GM19023 (cell line): ENCODE data around the gene ARHGEF16.

ENCODE experiments used
- ATAC-seq: cut with Tn5 transposase; IDR thresholded peaks from one replicate; pipeline ENCODE4 v1.9.1; 2021; ENCODE audit warnings: mild to moderate bottlenecking, moderate library complexity; ENCODE audit not compliant: unreplicated experiment

Gene ARHGEF16

DNA sequence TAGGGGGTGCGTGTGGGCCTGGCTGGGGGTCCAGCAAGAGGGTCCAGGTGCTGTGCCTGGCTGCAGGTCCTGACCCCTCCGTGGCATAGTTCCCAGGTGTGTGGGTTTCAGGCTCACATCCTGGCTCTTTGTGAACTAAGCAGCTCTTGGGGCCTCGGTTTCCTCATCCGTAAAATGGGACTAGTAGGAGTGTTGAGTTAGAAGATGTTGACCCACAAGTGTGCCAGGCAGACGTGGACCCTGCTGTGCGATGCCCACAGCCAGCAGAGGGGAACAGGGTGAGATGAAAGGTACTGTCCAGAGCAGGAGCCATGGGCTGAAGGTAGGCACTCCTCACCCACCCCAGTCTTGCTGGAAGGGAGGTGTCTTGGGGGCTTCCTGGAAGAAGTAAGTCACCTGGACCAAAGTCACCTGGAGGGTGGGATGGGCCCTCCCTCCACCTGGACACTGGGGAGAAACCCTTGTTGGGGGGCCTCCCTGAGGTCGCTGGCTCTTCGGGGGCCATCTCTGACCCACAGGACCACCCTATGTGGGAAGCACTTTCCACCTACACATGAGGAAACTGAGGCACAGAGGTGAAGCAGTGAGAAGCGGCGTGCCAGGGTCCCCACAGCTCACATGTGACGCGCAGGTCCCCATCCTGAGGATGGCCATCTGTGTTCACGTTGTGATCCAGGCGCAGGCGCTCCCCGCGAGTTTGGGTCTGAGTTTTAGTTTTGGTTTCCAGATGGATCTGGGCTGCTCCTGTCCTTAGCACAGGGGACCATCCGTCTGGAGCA lies 1.4 kb downstream of the ARHGEF16 start:
- no peak for ATAC-seq

DNA sequence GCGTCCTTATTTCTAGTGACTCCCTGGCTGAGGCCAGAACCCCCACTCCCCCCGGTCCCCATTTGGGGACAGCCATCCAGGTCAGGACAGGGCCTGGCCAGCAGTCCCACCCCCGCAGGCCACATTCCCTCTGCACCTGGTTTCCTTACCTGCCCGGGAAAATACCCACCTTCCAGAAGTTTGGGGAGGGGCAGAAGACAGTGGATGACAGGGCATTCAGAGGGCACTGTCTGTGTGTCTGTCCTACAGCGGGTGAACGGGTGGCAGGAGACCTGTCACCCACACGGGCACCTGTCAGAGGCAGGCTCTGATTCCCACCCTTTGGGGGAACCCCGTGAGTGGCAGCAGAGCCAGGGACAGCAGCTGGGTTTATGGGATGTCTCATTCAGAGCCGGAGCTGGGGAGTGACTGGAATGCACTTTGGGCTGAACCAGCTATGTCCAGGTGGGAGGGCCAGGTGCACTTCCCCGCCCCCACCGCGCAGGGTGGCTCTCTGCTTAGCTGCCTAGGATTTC lies 2.0 kb downstream of the ARHGEF16 start:
- no peak for ATAC-seq

DNA sequence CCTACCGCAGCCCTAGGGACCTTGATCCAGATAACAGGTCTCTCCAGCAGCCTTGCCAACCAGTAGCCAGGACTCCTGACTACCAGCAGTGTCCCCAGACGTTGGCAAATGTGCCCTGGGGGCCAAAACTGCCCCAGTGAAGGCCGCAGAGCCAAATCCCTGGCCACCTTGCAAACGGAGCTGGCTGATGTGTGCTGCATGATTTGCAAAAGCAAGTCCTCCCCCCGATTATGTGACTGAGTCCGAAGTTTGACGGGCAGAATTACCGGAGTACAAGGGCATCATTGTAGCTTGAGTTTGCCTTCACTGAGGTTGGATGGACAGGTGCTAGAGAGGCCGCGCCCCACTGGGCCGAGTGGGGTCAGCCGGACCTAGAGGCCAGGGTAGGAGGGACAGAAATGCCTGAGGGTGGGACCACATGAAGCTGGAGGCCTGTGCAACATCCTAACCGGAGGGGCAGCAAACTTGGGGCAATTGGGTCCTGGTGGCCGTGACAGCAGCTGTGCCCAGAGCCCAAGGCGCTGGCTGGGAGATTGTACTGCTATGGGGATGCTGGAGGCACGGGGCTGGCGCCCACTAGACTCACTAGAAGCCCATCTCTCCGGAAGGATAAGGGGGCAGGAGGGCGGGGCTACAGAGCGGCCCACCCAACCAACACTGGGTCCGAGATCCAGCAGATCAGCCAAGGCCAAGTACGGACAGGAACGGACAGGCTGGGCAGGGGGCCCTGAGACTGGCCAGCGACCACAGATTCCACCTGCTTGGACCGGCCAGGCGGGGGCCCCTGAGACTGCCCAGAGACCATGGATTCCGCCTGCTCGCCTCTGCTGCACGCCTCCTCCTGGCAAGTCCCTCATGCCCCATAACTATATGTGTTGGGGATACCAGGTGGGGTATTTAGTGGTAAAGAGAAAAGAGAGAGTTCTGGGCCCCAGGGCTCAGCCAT lies 2.8 kb downstream of the ARHGEF16 start:
- no peak for ATAC-seq

DNA sequence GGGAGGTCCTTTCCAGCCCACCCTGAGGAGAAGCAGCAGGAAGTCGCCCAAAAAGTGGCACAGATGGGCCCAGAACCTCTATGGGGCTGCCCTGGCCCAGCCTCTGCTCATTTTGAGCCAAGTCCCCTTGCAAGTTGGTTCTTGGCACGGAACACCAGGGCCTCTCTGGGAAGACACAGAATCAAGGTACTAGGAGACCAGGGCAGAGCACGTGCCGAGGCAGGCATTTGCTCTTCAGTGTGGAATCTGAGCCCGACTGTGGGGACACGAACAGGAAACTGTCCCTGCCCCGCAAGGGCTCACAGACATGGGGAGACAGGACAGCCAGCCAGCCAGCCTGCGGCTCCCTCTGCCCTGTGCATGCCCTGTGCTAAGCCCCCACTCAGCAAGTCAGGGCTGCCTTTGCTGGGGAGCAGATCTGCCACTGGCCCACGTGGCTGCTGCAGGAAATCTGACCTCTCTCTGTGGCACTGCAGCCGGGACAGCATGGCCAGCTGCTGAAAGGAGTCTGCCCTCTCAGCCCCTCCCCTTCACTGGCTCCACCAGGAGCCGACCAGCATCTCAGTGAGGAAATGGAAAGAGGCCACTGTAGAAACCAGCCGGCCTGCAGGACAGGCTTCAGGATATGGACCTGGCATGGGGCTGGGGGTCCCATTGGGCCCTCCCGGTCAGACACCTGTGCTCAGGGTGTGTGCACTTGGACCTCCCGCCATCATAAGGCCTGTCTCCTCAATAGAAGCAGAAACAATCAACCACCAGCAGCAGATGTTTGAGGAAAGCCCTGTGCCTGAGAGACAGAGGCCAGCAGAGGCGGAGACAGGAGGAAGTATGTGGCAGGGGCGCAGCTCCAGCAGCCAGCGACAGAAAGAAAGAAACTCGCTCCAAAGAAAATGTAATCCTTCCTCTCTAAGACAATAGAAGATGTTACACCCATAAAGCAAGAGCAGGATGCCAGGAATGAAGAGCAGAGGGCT lies 3.7 kb downstream of the ARHGEF16 start:
- ATAC-seq: no peak

DNA sequence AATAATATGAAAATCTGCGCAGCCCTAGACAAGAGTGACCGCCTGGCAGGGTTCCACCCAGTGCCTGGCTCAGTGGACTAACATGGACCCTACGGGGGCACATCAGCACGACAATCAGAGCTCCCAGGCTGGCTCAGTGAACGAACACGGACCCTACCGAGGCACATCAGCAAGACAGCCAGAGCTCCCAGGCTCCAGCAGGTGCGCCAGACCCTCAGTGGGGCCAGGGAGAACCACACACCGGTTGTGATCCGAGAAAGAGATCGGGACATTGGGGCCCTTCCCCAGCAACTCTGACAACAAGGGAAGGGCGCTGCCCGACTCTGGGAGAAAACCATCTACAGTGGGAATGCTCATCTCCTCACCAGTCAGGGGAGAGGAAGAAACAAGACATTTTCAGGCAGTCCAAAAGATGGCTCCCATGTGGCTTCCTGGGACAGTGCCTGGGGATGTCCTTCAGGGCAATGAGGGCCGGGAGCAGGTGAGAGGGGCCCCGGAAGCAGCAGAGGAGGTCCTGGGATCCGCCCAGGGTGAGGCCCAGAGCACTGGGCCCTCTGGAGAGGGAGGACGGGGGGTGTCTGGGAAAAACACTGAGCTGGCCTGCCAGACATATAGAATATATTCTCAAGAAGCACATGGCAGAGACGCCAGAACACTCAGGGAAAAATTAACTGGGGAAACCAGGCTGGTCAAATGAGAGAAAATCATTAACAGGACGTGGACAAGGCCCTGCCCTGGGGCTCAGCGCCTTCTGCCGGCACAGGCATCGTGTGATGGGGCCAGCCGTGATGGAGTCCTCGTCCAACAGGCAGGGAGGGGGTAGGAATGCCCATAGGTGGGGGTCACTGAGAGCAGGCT lies 4.8 kb downstream of the ARHGEF16 start:
- ATAC-seq: no peak

DNA sequence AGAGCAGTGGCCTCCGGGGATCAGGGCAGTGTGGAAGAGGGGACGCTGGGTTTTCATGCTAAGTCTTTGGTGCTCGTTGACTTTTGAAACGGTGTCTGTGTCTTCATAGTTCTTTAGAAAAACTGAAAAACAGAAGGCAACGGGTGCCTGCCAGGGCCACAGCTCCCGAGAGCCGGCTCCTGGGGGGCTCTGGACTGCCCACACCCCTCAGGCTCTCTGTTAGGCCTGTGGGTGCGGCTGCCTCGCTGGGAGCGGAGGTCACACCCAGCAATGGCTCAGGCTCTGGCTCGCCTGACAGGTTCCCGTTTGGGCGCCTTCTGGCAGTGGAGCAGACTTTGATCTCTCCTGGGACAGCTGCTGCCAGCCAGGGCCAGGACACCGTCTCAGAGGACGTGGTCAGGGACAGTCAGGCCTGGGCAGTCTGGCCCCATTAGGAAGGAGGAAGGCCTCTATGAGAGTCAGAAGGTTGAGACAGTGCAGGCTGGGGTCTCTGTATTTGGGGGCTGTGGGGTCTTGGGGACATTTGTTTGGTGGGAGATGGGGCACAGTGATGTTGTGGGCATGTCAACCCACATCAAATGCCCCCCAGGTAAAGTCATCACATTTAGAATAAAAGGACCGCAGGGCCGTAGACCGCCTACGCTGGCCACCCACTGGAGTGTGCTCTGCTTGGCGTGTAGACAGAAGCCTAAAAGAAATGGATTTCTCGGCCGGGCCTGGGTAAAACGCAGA lies 5.6 kb downstream of the ARHGEF16 start:
- ATAC-seq: no peak

DNA sequence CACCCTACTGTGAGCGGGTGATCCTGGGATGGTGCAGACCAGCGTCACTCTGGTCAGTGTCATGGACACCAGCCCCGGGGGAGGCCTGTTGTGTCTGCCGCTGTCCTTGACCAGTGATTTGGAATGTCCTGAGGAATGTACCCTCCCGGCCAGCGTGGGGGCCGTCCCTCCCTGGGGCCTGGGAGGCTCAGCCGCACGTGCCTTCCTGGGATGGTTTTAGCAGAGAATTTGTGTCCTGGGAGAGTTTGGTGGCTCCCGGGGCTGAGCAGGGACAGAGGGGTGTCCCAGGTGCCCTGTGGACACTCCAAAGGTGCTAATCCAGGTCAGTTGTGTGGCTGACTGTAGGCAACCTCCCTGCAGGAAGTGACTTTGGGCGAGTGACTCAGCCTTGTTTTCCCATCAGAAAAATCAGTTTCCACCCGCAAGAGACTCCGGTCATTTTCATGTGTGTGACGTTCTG lies 6.2 kb downstream of the ARHGEF16 start:
- no peak for ATAC-seq

DNA sequence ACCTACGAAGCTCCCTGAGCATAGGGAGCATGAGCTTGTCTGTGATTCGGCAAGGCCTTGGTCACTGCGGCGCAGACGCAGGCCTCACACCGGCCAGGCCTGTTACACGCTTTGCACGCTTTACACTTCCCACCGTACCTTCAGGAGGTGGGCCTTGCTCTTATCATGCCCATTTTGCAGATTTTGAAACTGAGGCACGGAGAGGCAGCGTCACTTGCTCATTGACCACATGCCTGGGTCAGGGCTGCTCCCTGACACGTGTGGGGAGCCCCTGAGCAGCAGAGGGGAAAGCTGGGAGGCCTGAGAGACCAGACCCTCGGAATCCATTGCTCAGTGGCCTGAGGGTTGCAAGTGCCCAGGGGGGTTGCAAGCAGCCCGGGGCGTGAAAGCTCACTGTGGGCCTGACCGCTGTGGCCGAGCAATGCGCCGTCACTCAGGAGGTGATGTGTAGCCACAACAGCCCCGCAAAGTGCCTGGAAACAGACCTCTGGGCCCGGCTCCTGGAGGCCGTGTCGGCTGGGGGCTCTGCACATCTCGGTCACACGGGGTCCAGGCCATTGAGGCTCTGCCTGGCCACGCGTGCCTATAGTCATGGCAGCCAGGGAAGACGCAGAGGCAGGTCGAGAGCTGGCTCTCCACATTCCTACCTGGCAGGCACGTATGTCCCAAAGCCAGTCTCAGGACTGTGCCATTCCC lies 6.9 kb downstream of the ARHGEF16 start:
- ATAC-seq: no peak

DNA sequence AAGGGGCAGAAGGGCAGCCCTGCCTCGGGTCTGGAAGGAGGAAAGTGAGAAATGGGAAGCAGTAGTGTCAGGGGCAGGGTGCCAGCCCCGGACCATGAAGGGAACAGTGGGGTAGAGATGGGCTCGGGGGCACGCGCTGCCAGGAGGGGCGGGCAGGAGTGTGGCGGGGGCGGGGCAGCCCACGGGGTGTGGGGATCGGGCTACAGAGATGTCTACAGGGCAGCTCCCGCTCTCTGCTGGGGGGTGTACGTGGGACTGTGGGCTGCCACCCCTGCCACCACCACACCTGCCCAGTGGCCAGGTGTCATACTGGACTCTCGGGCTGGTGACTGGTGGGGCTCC lies 7.4 kb downstream of the ARHGEF16 start:
- no peak for ATAC-seq

DNA sequence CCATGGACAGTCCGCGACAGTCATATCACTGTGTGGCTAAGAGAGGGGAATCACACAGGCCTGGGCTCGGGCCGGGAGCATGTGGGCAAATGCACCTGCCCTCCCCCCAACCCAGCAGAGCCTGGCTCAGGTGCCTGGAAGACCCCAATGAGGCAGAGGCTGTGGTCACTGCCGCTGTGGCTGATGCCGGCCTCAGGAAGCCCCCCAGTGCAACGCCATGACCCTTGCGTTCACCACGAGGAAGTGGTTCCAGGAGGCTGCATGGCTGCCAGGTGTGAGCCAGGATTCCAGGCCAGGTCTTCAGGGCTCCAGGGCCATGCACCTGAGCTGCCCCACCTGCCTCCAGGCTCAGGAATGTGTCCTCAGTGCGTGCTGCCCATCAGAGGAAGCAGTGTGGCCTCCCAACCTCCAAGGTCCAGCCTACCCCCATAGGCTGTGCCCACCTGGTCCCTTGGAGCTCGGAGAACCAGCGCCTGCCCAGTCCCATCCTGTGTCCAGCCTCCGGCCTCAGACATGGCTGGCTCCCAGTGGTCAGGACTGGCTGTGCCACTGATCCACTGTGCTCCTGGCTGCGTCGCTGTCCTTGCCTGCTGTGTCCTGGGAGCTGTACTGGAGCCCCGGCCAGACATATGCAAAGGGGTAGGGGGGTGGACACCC lies 8.0 kb downstream of the ARHGEF16 start:
- no peak for ATAC-seq

DNA sequence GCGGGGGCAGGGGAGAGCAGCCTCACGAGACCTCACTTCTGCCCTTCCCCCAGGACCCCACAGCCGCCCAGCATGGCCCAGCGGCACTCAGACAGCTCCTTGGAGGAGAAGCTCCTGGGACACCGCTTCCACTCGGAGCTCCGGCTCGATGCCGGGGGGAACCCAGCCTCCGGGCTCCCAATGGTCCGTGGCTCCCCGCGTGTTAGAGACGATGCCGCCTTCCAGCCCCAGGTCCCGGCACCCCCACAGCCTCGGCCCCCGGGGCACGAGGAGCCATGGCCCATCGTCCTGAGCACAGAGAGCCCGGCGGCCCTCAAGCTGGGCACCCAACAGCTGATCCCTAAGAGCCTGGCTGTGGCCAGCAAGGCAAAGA lies 8.5 kb downstream of the ARHGEF16 start:
- no peak for ATAC-seq

DNA sequence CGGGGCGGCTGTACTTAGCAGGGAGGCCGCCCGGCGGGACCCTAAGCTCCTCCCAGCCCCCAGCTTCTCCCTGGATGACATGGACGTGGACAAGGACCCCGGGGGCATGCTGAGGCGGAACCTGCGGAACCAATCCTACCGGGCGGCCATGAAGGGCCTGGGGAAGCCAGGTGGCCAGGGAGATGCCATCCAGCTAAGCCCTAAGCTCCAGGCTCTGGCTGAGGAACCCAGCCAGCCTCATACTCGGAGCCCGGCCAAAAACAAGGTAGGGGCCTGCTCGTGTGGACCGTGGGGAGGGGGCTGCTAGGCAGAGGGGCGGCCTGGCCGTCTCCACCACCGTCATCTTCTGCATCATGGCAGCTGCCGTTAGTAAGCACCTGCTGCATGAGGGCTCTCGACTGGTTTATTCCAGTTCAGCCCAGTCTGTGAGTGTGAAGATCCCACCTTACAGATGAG lies 9.0 kb downstream of the ARHGEF16 start:
- ATAC-seq: no peak

DNA sequence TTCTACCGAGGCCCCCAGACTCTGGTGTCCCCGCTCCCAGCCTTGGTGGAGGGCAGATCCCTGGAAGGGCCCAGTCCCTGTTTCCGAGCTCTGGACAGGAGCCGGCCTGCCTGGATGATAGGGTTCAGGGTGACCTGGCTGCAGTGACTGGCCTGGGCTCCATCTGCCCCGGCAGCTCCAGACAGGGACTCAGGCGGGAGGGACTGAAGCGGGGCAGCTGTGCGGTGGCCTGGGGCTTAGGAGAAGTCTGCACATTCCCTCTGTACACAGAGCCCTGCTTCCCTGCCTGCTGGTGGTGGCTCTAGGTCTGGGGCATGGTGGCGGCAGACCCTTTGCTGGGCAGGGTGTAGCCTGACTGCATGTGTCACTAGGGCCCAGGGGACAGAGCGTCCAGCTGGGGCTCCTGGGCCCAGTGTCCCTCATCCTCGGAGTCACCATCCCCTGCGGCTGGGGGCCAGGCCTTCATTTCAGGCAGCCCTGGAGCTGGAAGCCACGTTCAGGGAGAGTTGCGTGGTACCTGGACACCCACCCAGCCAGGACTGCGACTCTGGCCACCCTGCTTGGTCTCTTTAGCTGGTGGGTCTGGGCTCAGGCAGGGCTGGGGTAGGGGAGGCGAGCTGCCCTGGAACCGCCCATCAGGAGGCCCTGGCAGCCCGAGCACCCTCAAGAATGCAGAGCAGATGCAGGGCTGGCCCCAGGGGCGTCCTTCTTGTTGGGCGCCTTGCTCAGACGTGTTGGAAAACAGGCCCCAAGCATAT lies 9.6 kb downstream of the ARHGEF16 start:
- ATAC-seq: no peak

DNA sequence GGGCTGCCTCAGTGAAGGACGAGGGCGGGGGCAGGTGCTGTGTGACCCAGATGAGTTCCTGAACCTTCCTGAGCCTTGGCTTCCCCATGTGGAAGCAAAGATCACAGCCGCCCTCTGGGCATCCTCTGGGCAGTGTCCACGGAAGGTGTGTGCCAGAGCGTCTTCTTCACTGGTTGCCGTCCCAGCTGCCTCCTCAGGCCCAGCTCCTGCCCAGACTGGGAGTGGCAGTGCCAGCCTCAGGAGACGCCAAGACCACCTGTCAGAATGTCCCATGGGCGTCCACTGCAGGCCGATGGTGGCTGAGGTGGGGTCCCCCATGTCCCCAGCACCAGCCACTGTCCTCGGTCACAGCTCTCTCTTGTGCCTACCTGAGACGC lies 10.2 kb downstream of the ARHGEF16 start:
- no peak for ATAC-seq

DNA sequence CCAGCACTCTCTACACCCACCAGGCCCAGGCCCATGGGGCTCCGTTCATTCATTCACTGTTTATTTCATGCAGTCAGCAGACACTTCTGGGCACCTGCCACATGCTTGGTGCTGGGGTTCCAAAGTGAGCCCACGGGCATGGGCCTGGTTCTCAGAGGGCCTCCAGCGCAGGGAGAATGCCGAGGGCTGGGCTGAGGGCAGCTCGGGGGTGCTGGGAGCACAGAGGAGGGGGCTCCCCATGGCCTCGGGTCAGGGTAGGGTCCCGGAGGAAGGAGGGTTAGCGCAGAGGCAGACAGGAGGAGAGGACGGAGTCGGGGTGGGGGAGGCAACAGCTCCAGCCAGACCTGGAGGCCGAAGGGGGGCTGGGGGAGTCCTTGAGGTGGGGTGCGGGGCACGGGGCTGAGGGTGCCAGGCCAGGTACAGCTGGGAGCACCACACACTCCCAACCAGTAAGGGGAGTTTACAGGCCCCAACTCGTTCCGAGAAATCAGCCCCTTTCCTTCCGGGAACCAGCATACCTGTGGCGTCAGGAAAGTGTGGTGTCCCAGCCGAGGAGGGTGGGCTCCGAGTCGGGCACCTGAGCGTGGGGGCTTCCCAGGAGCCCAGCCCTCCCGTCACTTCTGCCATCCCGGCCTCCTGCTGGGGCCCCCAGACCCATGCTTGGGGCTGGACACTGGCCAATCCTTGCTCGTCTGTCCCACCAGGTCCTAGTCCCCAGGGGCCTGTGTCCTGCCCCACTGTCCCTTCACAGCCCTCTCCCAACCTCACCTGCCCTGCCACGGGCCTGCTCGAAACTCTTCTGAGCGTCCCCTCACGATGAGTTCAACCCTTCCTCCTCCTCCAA lies 10.8 kb downstream of the ARHGEF16 start:
- ATAC-seq: no peak

DNA sequence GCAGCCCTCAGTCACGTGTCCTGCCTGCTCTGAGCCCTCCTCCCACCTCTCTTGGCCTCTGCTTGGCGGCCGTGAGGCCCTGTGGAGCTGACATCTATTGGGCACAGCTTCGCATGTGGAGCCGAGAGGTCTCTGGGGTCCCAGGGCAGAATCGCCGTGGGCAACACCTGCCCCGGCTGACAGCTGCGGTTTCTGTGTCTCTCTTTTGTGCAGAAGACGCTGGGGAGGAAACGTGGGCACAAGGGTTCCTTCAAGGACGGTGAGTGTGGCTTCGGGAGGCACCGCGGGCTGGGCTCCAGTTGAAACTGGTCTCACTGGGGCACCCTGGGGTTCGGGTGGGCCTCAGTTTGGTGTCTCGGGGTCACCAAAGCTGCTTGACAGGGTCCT lies 11.5 kb downstream of the ARHGEF16 start:
- ATAC-seq: no peak
